OCI-LY1 (cell line): Measurements from ENCODE around the gene DOK6.

Experiments
- CTCF ChIP-seq: fragments of 200-600 bp; sonication (generic), shearing (Covaris generic); IDR thresholded peaks from 2 replicates; pipeline ENCODE4 v1.5.1; 2017; ENCODE audit warnings: mild to moderate bottlenecking, antibody characterized with exemption, low read length, moderate library complexity, mixed read lengths
- EZH2 ChIP-seq: fragments of 200-600 bp; sonication (generic), shearing (Covaris generic); IDR thresholded peaks from 2 replicates; pipeline ENCODE4 v1.8.0; 2017; ENCODE audit warnings: borderline replicate concordance, mixed run types, mild to moderate bottlenecking, antibody characterized with exemption, low read length, moderate library complexity, mixed read lengths

- TF ChIP-seq CTCF (no peak), EZH2 (no peak)
Observed at GRCh38 chr18:69664399-69664798, 263.7 kb downstream of the DOK6 start.
